Dedifferentiated amniotic fluid mesenchymal stem cell (primary cell): ENCODE data around the gene UTP14C.
A peak's percentile ranks its signal among the peaks of the same experiment; 100 is the strongest.
"Not testable (repeated sequence)": the region's sequence is repeated elsewhere in the genome, so short reads cannot be mapped to it uniquely, and the experiment has no call there.

Experiments used
- DNase-seq: peaks from one replicate; pipeline ENCODE4 v3.0.0-alpha.2; 2016; ENCODE audit errors: extremely low spot score

Gene UTP14C

GRCh38 chr13:52002361-52002760 lies 22.1 kb upstream of the UTP14C start:
- no peak for DNase-seq

GRCh38 chr13:52003541-52003940 lies 20.9 kb upstream of the UTP14C start:
- no peak for DNase-seq

- DNase-seq = no peak
Observed at GRCh38 chr13:52004511-52005170, 19.9 kb upstream of the UTP14C start.

- no peak for DNase-seq
Observed at GRCh38 chr13:52005841-52006522, 18.5 kb upstream of the UTP14C start.

GRCh38 chr13:52006523-52007245 lies 17.8 kb upstream of the UTP14C start:
- no peak for DNase-seq

GRCh38 chr13:52009946-52010345 lies 14.5 kb upstream of the UTP14C start:
- no peak for DNase-seq

- no peak for DNase-seq
Observed at GRCh38 chr13:52010890-52011631, 13.4 kb upstream of the UTP14C start, which contains the start of gene ATP7B. Gene ATP7B, minus strand, starts transcription at chr13:52011450. Its CDS starts 113 bp downstream, at chr13:52011337.

GRCh38 chr13:52011632-52012511 lies 12.6 kb upstream of the UTP14C start, which contains the start of gene ALG11:
Gene ALG11, plus strand, starts transcription at chr13:52012398. Its CDS starts 21 bp downstream, at chr13:52012419.
- peak; percentile 98 for DNase-seq

GRCh38 chr13:52012512-52012836 lies 12.0 kb upstream of the UTP14C start:
- no peak for DNase-seq

- DNase-seq = no peak
Observed at GRCh38 chr13:52016296-52016695, 8.2 kb upstream of the UTP14C start.

GRCh38 chr13:52020191-52020590 lies 4.3 kb upstream of the UTP14C start:
- no peak for DNase-seq

- no peak for DNase-seq
Observed at GRCh38 chr13:52022356-52022755, 2.1 kb upstream of the UTP14C start.

- DNase-seq = no peak
Observed at GRCh38 chr13:52025475-52026245, 1.2 kb downstream of the UTP14C start.

- no peak for DNase-seq
Observed at GRCh38 chr13:52026246-52026626, 1.7 kb downstream of the UTP14C start.

- DNase-seq = no peak
Observed at GRCh38 chr13:52027832-52028231, 3.3 kb downstream of the UTP14C start.

- DNase-seq = no peak
Observed at GRCh38 chr13:52029569-52029968, 5.1 kb downstream of the UTP14C start.

- DNase-seq = not testable (repeated sequence)
Observed at GRCh38 chr13:52030401-52030800, 5.9 kb downstream of the UTP14C start.

GRCh38 chr13:52033039-52033438 lies 8.5 kb downstream of the UTP14C start:
- DNase-seq = no peak

GRCh38 chr13:52034616-52035226 lies 10.2 kb downstream of the UTP14C start:
- DNase-seq = no peak

- no peak for DNase-seq
Observed at GRCh38 chr13:52036037-52036436, 11.5 kb downstream of the UTP14C start.
